ENCODE results near the gene GPR55.

The GPR55 gene

DNA sequence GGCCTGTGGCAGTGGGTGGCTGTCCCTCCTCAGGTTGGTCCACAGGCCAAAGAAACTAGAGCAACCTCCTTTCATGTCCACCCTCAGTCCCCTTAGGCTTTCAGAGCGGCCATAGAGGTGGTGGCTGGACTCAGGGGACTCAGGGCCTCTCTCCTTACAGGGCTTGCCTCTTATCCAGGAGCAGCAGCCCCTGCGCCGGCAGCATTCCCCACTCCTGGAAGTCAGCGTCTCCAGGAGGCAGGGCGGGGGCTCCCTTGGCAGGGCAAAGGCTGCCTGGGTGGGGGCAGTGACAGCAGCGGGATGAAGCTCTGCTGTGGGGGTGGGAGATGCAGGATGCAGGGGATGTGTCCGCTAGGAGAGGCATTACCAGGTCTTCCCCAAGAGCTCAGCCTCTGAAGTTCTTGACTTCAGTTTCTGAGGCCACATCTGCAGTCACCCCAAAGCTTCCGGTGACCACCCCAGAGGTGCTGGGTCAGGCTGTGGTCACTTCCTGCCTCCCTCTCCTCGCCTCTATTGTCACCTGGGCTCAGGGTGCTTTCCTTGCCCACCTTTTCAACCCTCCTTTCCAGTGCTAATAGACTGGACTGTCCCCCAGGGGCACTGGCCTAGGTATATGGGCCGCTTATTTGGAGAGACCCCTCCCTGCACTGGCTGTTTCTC lies 8.6 kb upstream of the GPR55 start:
- DNase-seq, result no peak

DNA sequence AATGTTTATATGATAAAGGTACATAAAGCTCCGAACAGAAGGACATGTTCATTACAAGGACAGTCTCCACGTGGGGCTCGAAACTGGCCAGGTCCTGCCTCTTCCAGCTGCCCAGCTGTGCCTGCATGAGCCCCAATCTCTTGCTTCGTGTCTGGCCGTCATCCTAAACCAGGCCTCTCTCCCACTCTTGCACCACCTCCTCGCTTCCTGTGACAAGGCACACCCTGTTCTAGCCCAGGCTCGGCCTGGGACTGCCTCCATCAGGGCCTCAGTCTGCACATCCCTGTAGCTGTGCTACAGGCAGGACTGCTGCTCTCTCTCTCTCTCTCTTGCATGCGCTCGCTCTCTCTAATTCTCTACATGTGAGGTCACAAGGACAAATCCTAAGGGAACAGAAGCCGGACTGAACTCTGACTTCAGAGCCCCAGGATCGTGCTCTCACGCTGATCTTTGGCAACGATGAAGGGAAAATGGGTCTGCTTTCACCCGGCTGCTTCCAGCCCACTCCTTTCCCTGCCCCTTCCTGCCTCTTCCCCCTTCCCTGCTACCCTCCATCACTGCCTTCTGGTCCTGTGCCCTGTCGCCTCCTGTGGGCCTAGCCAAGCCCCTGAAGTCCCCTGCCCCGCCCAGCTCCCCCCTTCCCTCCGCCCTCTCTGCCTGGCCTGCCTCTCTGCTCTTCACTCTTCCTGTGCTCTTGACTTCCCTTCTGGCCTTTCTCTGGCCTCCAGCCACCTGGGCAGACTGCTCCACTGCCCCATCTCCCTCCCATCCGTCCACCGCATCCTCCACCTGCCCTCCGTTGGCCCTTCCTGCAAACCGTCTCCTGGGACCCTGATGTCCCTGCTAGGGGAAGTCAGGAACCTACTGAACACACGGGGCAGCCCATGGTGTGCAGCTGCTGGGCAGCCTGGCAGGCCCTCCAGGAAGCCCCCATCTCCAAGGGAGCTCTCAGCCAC lies 7.8 kb upstream of the GPR55 start:
- DNase-seq, result no peak

DNA sequence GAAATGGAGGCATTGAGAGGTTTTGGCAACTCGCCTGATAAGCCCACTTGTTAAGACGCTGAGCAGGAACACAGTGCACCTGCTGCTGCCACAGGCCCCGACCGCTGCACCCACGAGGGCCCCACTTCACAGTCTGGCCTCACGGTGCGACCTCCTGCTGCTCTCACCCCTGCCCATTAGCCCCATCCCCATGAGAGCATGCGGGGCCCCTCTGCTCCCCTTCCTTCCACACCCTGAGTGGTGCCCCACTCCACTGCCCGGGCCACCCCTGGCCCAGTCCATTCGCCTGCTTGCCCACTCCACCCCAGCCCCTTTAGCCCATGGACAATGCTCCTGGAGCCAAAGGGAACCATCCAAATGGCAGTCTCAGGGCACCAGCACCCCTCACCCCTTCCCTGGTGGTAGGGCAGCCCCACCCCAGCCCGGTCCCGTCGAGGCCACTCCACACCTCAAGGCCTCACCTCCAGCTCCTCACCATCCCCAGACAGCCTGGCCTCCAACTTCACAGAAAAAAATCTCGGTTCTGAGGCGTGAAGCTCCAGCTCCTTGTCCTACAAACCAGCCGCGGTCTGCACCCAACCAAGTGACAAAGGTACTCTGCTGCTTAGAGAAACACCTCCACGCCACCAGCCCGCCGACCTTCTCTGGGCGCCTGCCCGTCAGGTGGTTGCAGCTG lies 6.7 kb upstream of the GPR55 start:
- peak; percentile 4 for DNase-seq

DNA sequence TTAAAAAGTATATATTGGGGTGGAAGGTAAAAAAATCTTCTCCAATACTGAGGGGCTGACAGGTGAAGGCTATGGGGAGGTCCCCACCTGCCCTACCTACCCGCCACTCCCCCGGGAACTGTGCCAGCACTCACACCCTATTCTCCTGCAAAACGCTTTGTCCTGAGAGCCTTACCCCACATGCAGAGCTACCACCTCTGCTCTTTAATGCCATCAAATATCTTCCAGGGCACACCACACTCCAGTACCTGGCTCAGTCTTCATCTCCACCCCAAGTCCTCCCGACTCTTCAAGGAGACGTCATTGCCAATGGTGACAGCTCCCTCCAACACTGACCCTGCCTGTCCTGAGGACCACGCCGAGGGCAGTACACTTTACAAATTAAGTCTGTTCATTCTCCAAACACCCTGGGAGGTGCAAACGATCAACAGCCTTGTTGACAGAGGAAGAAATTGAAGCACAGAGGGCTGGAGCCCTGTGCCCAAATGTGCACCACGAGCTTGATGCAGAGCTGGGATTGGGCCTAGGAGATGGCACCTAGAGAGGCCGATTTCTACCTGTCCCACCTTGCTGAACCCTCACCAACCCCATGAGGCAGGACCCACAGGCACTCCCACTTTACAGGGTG lies 6.0 kb upstream of the GPR55 start:
- no peak for DNase-seq

DNA sequence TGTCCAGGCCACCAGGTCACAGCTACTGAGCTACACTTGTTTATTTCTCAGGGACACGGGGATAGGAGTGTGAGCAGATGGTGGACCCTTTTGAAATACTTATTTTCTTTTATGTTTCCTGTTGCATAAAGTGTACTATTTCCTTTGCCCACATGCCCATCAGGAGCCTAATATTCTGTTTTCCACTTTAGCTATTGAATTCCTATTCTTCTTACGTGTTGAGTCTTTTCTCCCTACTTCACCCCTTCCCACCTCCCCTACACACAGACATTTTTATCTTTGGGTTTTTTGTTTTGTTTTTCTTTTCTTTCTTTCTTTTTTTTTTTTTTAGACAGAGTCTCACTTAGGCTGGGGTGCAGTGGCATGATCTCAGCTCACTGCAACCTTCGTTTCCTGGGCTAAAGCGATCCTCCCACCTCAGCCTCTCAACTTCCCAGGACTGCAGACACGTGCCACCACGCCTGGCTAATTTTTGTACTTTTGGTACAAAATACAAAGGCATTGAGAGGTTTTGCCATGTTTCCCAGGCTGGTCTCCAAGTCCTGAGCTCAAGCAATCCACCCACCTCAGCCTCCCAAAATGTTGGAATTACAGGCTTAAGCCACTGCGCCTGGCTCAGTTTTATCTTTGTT lies 5.2 kb upstream of the GPR55 start:
- no peak for DNase-seq

DNA sequence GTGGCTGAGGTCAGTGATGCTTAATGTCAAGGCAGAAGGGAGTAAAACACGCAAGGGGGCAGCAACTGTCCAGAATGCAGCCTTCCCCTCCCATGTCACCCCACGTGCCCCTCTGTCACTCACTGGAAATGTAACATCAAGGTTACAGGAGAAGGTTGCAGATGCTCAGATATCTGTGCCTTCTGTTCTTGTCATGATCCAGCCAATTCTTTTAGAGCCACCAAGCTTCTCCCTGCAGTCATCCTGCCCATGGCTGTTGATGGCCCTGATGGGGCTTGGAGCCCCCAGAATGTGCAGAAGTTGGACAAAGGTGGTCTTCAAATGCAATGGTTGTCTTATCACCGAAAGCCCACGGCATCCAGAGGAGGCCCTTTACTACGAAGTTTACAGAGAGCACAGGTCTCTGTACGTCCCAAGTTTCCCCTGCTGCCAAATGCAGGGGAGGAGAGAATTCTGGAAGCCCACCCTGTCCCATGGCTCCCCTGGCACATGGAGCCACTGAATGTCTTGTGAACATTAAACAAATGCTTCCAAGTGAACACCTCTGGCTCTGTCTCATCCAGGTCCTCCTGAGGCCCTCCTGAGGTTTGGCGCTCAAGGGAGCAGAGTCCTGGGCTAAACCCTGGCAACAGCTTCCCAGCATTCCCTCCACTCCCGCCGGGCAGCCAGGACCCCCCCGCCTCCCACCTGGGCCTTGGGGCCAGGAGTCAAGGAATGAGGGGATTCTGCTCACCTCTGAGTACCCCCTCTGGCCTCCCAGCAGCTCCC lies 4.5 kb upstream of the GPR55 start:
- DNase-seq, result no peak

DNA sequence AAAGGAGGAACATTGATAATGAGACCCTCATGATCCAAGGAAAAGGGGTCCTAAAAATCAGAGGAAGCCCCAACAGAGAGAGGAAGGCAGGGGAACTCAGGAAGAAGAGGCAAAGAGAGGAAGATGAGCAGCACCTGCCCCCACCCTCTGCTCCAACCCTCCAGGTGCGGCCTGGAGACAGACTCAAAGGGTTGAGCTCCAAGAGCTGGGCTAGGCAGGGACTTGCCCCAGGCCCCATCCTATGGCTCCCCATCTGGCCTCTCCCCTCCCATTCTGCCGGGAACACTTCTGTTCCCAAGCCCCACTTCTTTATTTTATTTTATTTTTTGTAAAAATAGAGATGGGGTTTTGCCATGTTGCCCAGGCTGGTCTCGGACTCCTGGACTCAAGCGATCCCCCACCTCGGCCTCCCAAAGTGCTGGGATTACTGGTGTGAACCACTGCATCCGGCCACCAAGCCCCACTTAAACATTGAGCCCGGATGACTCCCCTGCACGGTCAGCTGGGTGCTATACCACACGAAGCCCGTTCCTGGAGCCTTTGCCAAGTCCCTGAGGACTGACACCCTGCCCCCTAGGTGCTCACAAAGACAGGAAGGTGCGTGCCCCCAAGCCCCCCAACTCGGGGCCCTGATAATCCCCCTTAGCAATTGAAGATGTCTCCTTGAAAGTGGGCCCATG lies 3.8 kb upstream of the GPR55 start:
- DNase-seq, result no peak

DNA sequence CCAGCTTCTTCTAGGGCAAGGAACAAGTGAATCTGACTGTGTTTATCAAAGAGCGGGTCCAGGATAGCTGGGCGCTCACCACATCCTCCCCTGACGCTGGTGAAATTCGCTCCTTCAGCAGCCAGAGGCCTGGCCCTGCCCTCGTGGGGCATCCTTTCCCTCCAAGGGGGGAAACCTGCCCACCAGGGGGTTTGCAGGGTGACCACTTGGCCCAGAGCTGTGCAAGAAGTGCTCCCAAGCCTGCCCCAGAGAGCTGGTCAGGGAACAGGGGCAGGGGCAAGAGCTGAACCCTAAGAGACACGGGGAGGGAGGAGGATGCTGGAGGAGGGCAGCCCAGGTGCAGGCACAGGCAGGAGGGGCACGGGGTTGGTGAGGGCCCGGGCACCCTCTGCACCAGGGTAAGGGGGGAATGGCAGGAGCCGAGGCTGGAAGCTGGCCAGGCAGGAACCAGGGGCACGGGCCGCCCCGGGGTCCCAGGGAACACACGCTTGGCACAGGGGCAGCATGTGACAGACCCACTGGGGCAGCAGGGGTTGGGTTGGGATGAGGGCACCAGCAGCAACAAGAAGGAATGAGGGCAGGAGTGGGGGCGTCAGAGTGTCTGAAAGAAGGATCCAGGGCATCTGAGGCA lies 2.8 kb upstream of the GPR55 start:
- DNase-seq, result no peak

DNA sequence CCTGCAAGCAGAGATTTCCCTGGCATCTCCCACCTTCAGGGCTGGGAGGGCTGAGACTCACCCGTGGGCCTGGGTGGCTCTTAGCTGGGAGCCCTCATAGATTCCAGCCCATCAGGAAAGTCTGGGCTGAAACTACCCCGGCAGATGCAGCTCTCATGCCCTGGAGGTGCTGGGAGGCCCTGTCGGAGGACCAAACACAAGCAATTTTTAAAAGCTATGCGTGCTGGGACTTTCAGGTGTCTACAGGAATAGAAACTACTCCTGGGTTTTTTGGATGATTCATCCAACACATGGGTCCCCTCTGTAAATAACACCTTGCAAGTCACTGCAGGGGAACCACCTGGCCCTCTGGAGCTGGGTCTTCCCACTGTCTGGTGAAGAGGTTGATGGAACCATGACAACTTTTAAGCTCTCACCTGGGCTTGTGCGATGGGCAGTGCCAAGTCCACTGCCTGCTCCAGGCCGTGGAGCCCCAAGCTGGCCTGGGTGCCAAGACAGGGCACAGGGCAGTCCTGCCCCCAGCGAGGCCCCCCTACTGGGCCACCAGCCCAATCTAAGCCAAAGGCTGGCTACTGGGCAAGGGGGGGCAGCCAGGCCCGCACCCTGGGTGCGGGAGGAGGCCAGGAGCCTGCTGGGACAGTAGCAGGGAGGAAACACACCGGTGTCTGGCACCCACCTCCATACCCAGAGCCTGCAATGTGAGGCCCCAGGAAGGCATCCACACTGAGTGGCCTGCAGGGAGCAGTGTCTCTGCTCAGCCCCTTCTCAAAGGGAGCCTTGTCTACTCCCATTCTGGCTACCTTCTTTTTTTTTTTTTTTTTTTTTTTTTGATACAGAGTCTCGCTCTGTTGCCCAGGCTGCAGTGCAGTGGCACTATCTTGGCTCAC lies 1.1 kb upstream of the GPR55 start:
- no peak for DNase-seq

DNA sequence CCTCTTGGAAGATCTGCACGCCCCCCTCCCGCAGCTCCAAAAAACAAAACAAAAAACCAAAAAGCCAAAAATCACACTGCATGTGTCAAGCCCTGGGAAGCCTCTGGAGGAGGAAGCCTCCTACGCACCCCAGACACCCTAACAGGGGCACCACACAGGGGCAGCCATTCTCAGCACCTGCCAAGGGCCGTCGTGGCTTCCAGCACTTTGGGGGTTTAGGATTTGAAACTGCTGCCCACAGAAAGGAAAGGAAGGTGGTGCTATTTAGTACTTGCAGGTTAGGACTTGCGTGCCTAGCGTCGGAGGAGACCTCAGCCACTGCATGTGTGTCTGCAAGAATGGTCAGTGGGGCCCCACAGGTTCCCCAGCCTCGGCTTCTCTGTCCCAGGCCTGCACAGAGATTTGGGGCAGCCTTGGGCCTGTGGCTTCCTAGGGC lies 419 bp upstream of the GPR55 start:
- DNase-seq, result no peak

DNA sequence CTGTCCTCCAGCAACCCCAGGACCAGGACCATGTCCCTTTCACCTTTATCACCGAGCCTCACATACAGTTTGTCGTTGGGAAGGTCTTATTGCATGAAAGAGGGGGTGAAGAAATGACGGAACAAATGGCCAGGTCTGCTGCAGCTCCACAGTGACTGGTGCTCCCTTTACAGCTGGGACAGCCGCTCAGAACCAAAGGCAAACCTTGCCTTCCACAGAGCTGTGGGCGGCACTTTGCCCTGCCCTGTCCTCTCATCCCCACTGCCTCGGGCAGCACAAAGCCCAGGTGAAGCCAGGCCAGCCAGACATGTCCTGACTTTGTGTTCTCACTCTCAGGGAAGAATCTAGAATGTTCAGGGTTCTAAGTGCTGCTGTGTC lies 961 bp downstream of the GPR55 start:
- no peak for DNase-seq

DNA sequence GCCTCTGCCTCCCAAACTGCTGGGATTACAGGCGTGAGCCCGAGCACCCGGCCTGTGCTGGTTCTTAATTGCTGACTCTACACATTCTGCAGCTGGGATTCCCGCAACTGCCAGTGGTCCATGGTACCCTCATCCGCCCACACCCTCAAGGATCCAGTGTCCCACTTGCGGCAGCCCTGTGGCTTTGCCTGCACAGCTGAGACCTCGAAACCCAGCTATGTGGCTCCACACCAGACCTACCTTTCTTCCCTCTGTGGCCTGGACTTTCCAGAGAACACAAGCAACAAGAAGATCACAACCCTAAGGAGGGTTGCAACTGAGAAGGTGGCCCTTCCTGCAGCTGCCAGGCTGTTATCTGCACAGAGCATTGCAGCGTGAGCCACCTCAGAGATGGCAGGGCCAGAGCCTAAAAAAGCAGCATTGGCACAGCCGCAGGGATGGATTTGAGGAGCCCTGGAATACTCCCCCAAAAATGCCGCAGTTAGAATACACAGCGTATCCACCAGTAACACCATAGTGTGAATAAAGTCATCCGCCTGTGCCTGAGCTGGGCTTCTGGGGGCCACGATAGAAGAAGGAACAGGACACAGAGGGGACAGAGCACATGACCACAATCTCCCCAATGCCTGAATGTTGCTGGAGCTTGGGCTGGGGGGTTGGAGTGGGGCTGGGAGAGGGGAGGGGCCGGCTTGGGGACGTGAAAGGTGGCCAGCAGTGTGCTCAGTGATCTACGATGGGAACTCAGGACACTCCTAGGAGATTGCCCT lies 1.9 kb downstream of the GPR55 start:
- DNase-seq, result no peak

DNA sequence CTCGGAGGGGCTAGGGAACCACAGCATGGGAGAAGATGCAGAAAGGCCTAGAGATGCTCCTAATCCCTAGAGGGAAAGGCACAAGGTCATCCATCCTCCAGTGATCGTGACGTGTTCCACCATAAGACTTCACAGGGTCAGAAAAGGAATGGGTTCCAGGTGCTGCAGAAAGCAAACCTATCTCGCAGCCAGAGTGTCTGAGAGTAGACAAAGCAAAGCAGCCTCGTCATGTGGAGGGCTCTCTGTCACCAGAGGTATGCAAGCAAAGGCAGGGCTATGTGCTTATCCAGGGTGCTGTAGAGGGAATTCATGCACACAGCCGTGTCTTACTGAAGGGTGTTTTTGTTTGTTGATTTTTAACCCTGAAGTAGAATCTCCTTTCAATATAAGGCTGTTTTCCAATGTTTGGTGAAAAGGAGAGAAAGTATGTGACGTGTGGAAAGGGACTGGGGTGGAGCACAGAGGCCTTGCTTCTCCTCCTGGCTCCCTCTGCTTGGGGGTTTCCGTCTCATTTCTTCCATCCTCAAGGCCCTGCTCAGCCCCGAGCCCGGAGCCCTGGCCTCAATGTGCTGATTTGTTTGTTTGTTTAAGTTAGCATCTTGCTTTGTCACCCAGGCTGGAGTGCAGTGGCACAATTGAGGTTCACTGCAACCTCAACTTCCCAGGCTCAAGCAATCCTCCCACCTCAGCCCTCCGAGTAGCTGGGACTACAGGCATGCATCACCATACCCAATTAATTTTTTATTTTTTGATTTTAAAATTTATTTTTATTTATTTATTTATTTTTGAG lies 3.0 kb downstream of the GPR55 start:
- DNase-seq, result no peak

DNA sequence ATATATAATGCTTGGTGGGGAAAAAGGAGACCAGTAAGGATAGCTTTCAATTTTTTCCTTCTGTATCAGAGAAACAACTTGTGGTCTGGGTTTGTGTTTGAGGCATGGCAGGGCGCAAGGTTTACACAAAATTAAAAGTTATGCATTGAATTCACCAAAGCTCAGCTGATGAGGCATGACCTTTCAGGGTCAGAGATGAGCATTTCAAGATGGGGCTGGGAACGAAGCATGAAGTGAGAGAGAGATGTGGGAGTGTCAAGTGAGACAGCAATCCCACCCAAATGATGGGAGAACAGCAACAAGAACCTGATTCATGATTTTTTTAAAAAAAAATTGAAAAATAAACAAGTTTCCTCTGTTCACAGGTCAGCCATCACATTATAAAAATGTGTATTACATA lies 4.9 kb downstream of the GPR55 start:
- no peak for DNase-seq

DNA sequence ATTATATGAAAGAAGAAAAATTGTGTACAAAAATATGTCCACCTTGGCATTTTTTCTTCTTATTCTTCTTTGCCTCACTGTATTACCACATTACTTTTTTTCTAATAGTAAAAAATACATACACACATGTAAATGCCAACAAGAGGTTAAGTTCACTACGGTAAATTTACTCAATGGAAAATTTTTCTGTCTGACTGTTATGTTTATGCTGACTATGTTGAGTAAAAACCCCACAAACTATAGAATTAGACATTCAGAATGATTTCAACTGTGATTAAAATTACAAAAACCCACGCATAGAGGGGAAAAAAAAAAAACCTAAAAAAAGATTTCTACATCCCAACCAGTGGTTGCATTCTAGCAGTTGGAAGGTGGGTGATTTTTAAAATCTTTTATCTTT lies 5.4 kb downstream of the GPR55 start:
- DNase-seq, result no peak

DNA sequence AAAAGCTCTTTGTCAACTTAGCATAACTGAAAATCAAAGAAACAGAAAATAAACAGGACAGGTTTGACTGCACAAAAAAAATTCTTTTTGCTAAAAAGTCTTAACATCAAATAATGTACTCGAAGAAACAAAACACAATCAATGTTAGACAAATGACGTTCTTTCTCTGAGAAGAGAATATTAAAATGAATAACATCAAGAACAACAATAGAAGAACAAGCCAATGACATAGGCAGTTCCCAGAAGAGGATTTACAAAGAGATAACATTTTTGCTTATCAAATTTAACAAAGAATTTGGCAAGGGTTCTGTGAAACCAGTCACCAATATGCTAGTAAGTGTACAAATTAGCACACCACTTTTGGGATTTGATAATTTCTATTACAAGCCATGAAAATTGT lies 5.8 kb downstream of the GPR55 start:
- DNase-seq, result no peak

DNA sequence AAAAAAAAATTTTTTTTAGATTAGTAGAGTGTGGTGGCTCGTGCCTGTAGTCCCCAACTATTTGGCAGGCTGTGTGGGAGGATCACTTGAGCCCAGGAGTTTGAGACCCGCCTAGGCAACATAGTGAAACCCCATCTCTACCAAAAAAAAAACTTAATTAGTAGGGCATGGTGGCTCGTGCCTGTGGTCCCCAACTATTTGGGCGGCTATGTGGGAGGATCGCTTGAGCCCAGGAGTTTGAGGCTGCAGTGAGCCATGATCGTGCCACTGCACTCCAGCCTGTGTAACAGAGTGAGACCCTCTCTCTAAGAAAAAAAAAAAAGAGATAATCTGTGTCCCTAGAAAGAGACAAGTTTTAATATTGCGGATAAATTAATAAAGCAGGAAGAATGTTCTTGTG lies 8.8 kb downstream of the GPR55 start:
- no peak for DNase-seq

DNA sequence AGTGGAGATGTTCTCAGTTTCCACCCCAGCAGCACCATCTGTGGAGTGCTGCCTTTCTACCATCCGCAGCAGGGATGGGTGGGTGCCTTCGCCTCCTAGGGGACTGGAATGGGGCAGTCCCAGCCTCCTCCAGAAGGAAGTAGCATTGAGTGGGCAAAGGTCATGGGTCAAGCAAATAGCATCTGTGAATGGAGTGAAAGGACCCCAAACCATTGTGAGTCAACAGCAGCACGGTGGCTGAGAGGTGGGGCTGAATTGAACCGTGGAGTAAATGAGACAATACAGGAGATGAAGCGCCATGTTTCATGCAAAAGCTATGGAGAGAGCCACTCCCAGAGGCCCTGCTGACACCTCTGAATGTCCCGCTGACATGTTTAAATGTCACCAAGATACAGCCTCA lies 9.7 kb downstream of the GPR55 start:
- no peak for DNase-seq

Data from NCI-H1092 (cell line).